Spleen (tissue), 7 donors: ENCODE data around the gene MST1R.

Experiments used
- POLR2AphosphoS5 ChIP-seq, 3 donors: sonication (generic); formaldehyde crosslinking; IDR thresholded peaks; one replicate each; pipeline ENCODE4 v1.5.1; 2017; ENCODE audit warnings: antibody characterized with exemption in 3 of 3
- TF ChIP-seq, protein P1 (sequence below), 11 experiments: fragments of 200-600 bp in 7 of 11; fragments of 450-650 bp in 4 of 11; sonication (generic) in 4 of 11; IDR thresholded peaks in 8 of 11; conservative IDR thresholded peaks in 3 of 11; 1 replicate in 7 of 11; 2 replicates in 4 of 11; pipeline versions ENCODE4 v1.4.0 to v1.8.0; 2016 to 2021; ENCODE audit warnings: antibody characterized with exemption in 11 of 11, inconsistent platforms in 4 of 11, mild to moderate bottlenecking in 1 of 11
- donor health status: DM: no; HTN: no; CAD: no; lungs with moderate emphysema.
- donor health status: DM: no; HTN: no; CAD: no.
- donor health status: DM: no; HTN: no; CAD: no.

DNA sequence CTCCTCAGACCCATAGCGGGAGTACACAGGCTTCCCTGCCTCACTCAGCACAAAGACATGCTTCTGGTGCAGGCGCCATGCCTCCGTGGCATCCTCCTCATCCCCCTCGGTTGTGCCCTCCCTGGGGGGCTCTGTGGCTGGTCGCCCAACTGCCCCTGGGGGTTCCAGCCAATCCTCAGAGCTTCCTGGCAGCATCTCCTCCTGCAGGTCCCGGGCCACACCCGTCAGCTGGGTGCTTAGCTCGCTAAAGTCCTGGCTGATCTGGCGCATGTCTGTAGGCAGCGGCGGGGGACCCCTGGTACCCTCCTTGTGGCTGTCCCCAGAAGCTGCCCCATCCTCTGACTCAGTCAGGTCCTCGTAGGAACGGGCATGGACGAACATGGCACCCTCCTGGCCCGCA, 7.9 kb upstream of the MST1R start:
- TF ChIP-seq, protein P1, sequence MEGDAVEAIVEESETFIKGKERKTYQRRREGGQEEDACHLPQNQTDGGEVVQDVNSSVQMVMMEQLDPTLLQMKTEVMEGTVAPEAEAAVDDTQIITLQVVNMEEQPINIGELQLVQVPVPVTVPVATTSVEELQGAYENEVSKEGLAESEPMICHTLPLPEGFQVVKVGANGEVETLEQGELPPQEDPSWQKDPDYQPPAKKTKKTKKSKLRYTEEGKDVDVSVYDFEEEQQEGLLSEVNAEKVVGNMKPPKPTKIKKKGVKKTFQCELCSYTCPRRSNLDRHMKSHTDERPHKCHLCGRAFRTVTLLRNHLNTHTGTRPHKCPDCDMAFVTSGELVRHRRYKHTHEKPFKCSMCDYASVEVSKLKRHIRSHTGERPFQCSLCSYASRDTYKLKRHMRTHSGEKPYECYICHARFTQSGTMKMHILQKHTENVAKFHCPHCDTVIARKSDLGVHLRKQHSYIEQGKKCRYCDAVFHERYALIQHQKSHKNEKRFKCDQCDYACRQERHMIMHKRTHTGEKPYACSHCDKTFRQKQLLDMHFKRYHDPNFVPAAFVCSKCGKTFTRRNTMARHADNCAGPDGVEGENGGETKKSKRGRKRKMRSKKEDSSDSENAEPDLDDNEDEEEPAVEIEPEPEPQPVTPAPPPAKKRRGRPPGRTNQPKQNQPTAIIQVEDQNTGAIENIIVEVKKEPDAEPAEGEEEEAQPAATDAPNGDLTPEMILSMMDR (IDR thresholded peaks at IDR 0.05 in 8 of 11, conservative IDR thresholded peaks at IDR 0.05 in 3 of 11), result no peak
- TF ChIP-seq POLR2AphosphoS5 (IDR thresholded peaks at IDR 0.05), result no peak
